Activated T-helper 9 cell treated with anti-CD3 and anti-CD28 coated beads, Interleukin-2, amount 50 U/mL, for 16 hours (primary cell): ENCODE results near the gene ABCD4.

Source experiments
- DNase-seq: peaks from one replicate; pipeline ENCODE4 v3.0.0-alpha.2; 2020; ENCODE audit warnings: low read depth

ABCD4 gene

DNA sequence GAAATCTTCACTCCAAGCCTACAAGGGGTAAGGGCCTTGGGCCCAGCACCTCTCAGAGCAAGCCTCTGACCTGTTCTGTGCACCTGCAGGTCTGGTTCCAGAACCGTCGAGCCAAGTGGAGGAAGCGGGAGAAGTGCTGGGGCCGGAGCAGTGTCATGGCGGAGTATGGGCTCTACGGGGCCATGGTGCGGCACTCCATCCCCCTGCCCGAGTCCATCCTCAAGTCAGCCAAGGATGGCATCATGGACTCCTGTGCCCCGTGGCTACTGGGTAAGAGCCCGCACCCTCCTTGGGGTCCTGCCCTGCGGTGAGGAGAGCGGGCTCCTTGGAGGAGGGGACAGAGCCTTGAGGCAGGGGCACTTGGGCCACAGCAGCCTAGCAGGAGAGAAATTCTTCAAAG, 43.2 kb downstream of the ABCD4 start:
- no peak for DNase-seq

GRCh38 chr14:74258764-74259035, 44.0 kb downstream of the ABCD4 start:
- no peak for DNase-seq

- DNase-seq, result no peak
These were observed 44.6 kb downstream of the ABCD4 start for GRCh38 chr14:74257941-74258763.

DNA sequence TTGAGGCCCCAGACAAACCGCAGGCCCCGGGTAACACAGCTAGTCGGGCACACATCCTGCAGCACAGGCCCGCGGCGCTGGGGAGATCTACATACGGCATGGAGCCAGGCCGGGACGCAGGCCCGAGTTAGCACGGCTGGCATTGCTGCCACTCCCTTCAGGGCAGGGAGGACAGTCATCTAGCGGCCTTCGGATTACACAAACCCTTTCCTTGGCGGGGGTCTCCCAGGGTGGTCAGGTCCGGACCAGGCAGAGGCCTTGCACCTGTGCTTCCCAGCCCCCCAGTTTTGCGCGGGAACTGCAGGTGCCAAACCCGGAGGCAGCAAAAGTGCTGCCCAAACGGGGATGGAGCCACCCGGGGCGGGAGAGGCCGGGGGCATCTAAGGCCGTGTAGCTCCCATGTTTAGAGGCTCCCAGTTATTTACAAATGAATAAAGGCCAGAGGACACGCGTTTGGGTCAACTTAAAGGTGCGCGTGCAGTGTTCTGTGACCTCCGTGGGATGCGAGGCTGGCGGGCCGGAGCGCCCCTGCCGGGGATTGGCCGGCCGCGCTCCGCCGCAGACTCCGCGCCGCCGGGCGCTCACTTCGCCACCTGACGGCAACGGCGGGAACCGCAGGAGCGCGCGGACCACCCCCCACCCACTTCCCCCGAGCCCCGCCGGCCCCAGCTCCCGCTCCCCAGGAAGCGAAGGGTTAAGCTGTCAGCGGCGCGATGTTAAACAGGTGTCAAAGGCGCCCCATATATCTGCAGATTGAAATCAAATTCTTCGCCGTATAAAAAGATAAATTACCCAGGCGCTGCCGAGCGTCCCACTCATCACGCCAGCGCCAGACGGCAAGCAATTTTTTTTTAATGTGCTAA, 45.4 kb downstream of the ABCD4 start:
- DNase-seq, result peak; percentile 47

DNA sequence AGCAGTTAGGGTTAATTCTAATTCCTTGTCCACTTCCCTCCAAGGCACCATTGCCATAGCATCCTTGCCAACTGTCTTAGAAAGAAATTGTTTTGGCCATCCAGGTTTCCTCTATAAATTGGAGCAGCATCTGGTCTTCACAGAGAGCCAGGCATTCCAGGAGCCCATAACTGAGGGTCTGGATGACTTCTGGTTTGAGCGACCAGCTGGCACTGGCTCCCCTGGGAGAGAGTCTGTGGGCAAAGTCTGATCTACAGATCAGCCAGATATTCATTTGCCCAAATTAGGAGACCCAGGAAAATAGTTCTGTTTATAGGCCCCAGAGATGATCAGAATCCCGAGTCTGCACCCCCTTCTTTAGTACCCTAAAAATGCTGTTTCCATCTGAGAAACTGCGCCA, 47.5 kb downstream of the ABCD4 start:
- DNase-seq, result no peak

GRCh38 chr14:74249433-74250375, 53.0 kb downstream of the ABCD4 start:
- no peak for DNase-seq

GRCh38 chr14:74248017-74248416, 54.7 kb downstream of the ABCD4 start:
- no peak for DNase-seq

DNA sequence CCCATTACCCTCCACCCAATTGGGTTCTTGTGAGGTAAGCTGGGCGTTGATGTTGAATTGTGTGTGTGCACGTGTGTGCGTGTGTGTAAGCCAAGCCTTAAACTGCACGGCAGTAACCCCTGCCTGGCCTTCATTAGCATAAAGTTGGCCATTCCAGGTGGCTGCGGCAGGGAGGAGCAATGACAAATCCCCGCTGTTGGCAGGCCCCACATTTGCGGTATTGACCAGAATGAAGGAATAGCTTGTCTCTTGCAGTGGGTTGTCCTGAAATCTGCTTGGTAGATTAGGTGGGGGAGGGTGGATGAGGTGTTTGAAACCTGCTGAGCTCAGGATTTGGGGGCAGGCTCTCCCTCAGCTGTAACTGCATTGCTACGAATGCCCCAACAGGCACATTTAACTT, 56.2 kb downstream of the ABCD4 start:
- DNase-seq, result no peak

DNA sequence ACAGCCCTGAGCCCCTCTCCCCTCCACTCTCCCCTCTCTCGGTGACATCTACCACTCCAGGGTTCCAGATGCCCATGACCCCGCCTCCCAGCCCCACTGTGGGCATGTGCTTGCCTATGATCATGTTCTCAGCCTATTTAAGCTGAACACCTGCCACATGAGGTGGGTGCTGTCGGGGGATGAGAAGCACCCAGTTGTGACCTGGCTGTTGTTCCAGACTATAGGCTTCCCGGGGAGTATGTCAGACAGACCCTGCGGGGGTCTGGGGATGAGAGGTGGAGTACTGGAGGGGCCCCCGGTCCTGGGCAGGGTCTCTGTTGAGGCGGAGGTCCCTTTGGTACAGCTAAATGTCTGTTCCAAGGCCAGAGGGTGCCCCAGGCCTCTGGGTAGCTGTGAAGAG, 57.4 kb downstream of the ABCD4 start:
- no peak for DNase-seq

- DNase-seq, result no peak
These were observed 58.6 kb downstream of the ABCD4 start for GRCh38 chr14:74244115-74244514.

- DNase-seq, result no peak
These were observed 59.7 kb downstream of the ABCD4 start for GRCh38 chr14:74243051-74243450.

DNA sequence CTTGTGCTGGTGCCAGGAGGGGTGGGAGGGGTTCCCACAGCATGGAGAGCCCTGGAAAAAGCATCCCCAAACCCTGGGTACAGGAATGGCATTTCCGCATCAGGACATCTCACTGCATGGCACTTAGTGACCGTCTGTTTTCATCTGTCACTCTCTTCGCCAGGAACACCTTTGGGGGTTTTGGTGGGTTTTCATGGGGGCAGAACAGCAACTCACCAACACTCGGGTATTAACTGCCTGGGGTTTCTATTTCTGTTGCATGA, 60.0 kb downstream of the ABCD4 start:
- DNase-seq, result no peak

DNA sequence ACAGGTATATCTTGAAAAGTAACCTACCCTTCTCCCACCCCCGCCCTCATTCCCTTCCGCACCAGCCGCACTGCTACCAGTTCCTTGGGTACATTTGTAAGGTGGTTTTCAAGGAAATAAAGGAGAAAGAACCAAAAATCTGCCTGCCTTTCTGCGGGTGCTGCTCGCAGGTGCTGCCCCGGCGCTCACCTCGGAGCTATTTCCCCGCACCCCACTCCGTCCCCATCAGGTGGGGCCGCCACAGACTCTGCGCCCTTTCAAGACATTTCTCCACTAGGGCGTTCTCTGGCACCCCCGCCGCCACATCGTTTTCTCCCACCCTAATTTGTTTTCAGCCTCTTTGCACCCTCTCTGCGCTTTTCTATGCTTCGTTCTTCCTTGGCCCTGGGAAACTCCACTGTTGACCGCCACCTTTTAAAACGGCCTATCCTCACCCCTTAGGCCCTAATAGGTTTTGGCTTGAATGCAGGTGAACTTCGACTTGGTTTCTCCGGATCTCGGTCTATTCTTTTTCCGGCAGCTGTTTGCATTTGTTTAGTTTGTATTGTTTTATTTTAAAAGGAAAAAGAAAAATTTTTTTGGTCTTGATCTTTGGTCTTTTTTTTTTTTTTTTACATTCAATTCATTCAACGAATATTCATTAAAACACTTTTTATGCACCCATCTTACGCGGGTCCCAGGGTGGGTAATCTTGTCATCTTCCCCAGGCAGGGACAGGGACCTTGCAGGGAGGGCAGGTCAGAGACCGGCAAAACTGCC, 60.5 kb downstream of the ABCD4 start:
- DNase-seq, result no peak

GRCh38 chr14:74241652-74242017, 61.1 kb downstream of the ABCD4 start:
- no peak for DNase-seq

DNA sequence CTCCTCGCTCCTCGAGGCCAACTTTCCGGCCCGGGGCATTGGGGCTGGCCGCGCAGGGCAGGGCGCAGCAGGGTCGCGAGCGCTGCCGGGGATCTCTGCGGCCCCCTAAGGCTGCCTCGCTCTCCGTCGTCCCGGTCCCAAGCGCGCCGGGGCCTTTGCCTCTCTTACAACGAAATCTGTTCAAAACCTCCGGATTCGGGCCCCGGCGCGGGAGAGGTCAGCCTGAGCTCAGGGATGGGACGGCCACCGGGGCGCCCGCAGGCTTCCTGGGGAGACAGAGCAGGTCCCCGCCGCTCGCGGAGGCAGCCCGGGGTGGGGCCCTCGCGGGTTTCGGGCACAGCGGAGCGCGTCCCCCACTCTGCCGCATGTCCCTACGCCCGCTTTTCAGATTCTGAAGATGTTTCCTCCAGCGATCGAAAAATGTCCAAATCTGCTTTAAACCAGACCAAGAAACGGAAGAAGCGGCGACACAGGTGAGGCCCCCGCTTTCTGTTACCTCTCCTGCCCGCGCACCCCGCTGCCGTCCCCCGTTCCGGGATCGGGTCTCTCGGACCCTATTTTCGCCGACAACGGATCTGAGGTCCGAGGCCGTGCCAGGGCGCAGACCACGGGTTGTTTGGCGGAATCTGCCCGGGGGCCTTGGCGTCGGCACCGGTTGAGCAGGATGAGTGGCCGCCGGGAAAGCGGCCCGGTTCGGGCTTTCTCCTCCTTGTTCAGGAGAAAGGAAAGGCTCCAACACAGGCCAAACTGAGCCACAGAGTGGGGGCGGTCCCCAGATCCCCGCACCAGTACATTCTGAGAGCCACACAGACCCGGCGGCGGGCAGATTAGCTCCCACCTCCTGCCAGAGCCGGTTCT, 61.7 kb downstream of the ABCD4 start:
- no peak for DNase-seq

- no peak for DNase-seq
These were observed 62.6 kb downstream of the ABCD4 start for GRCh38 chr14:74239848-74240793.

DNA sequence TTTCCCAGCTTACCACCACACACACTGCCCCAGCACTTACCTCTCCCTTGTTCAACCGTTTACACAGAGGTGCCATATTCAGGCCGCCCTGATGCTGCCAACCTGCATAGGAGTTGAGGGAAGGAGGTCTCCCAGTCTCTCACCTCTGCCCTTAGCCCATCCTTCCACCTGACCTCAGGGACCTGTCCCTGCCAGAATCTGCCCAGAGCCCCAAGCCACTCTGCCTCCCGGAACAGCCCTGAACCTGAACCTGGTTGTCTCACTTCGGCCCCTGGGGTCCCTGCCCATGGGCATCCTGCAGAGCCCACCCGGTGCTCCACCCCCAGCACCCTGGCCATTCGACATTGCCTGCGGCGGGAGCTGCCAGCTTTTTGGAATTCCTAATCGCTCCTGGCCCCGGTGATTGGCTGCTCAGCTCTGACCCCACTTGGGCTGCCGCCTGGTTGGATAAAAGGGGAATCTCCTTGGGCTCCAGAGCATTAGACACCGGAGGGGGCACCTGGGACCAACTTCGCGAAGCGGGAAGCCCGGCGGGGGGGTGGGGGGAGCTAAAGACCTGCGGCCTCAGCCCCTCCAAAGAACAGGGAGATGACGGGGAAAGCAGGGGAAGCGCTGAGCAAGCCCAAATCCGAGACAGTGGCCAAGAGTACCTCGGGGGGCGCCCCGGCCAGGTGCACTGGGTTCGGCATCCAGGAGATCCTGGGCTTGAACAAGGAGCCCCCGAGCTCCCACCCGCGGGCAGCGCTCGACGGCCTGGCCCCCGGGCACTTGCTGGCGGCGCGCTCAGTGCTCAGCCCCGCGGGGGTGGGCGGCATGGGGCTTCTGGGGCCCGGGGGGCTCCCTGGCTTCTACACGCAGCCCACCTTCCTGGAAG, 63.5 kb downstream of the ABCD4 start, which contains the start of gene VSX2:
Gene VSX2, plus strand, starts transcription at position 476 of the 874 bp plus-strand sequence. Its CDS starts 113 bp downstream, at position 589.
- DNase-seq, result no peak

GRCh38 chr14:74237441-74237840, 65.3 kb downstream of the ABCD4 start:
- no peak for DNase-seq
